Tibial artery (tissue), 4 donors: ENCODE data around the gene DARS1.
"Not testable (repeated sequence)": the region's sequence is repeated elsewhere in the genome, so short reads cannot be mapped to it uniquely, and the experiment has no call there.

ENCODE experiments used
- DNase-seq, 2 donors: peaks; one replicate each; pipeline ENCODE4 v3.0.0-alpha.2; 2019
- H3K27ac ChIP-seq, 2 donors: fragments of 200-600 bp; sonication (generic) in 1 of 2; 1 replicate in 1 of 2; 2 replicates in 1 of 2; pipeline ENCODE4 v1.5.1; 2018 to 2019; ENCODE audit warnings: mild to moderate bottlenecking in 1 of 2
- H3K27me3 ChIP-seq, 2 donors: fragments of 200-600 bp; sonication (generic) in 1 of 2; one replicate each; pipeline versions ENCODE4 v1.5.1 to v1.6.0; 2016 to 2019
- H3K36me3 ChIP-seq, 3 donors: fragments of 200-600 bp; sonication (generic) in 2 of 3; one replicate each; pipeline ENCODE4 v1.5.1; 2016 to 2019; ENCODE audit warnings: mild to moderate bottlenecking in 2 of 3
- H3K4me1 ChIP-seq, 4 donors: fragments of 200-600 bp; sonication (generic) in 2 of 4; 1 replicate in 3 of 4; 2 replicates in 1 of 4; pipeline ENCODE4 v1.5.1; 2016 to 2019
- H3K4me3 ChIP-seq, 2 donors: fragments of 200-600 bp; sonication (generic) in 1 of 2; 1 replicate in 1 of 2; 2 replicates in 1 of 2; pipeline ENCODE4 v1.5.1; 2018 to 2019; ENCODE audit warnings: mild to moderate bottlenecking in 2 of 2
- H3K9me3 ChIP-seq, 3 donors: fragments of 200-600 bp; sonication (generic) in 1 of 3; one replicate each; pipeline ENCODE4 v1.5.1; 2016 to 2019
- CTCF ChIP-seq, 2 experiments: fragments of 200-600 bp in 1 of 2; fragments of 450-650 bp in 1 of 2; IDR thresholded peaks; one replicate each; pipeline ENCODE4 v1.5.1; 2017 to 2019; ENCODE audit warnings: antibody characterized with exemption in 2 of 2, mild to moderate bottlenecking in 1 of 2, moderate library complexity in 1 of 2
- intact Hi-C: fragments of 100-400 bp; cut with DNase I; formaldehyde crosslinking; loops from one replicate; pipeline ENCODE4 v1.15.0; 2023; ENCODE audit warnings: low total_unique reads

DARS1 gene

GRCh38 chr2:135885709-135886108 is 99.7 kb downstream of the DARS1 start:
- DNase-seq: no peak
- Histone ChIP-seq H3K9me3 (no peaks in the 10 kb centered on the region), H3K27me3 (peaks cover 0 to 10% of the 10 kb centered on the region in 2 donors), H3K4me3 (no peak overlapping the region), H3K36me3 (no peaks in the 10 kb centered on the region), H3K27ac (no peak overlapping the region), H3K4me1 (no peaks in the 10 kb centered on the region)
- no peak for TF ChIP-seq CTCF (IDR thresholded peaks at IDR 0.05)
- intact Hi-C loops: no loop called here

GRCh38 chr2:135882415-135882814 is 103.0 kb downstream of the DARS1 start:
- Histone ChIP-seq H3K4me3 (no peak overlapping the region), H3K4me1 (no peaks in the 10 kb centered on the region), H3K9me3 (no peaks in the 10 kb centered on the region), H3K36me3 (no peaks in the 10 kb centered on the region), H3K27ac (no peak overlapping the region), H3K27me3 (peaks cover 0 to 10% of the 10 kb centered on the region in 2 donors)
- intact Hi-C loops: no loop called here
- no peak for DNase-seq
- TF ChIP-seq CTCF (IDR thresholded peaks at IDR 0.05): no peak

- H3K27me3 ChIP-seq, DNase-seq, intact Hi-C loops, H3K9me3 ChIP-seq, H3K36me3 ChIP-seq: not testable (repeated sequence)
- peak overlapping the region; percentile 70 to 84 for H3K4me3 ChIP-seq
- H3K27ac ChIP-seq: peak overlapping the region; percentile 86 to 94
- peaks cover 0 to 20% (median 10%) of the 10 kb centered on the region in 4 donors for H3K4me1 ChIP-seq
Measured at GRCh38 chr2:135876770-135877169, 108.7 kb downstream of the DARS1 start.

- H3K27ac ChIP-seq: peak within 1 kb of the TSS; percentile 86 to 94
- no peaks in the 10 kb centered on the region for H3K9me3 ChIP-seq
- peak within 1 kb of the TSS; percentile 70 to 84 for H3K4me3 ChIP-seq
- DNase-seq: peak; percentile 97 to 99
- H3K27me3 ChIP-seq: no peaks in the 10 kb centered on the region
- peak; percentile 21 to 47 for TF ChIP-seq CTCF (IDR thresholded peaks at IDR 0.05)
- intact Hi-C loops: no loop called here
- peaks cover 0 to 3% (median 2%) of the 10 kb centered on the region in 3 donors for H3K36me3 ChIP-seq
- H3K4me1 ChIP-seq: peaks cover 0 to 20% (median 10%) of the 10 kb centered on the region in 4 donors
Measured at GRCh38 chr2:135876066-135876711, 109.2 kb downstream of the DARS1 start, which contains the start of gene MCM6. Gene MCM6 (minus strand): TSS chr2:135876443. CDS start chr2:135876365, 78 bp downstream.

- no peak for TF ChIP-seq CTCF (IDR thresholded peaks at IDR 0.05)
- H3K27ac ChIP-seq: peak overlapping the region; percentile 86 to 94
- H3K9me3 ChIP-seq: no peaks in the 10 kb centered on the region
- no peaks in the 10 kb centered on the region for H3K27me3 ChIP-seq
- H3K4me1 ChIP-seq: peaks cover 0 to 20% (median 10%) of the 10 kb centered on the region in 4 donors
- DNase-seq: peak; percentile 57 to 73
- H3K36me3 ChIP-seq: peaks cover 0 to 9% (median 8%) of the 10 kb centered on the region in 3 donors
- peak overlapping the region; percentile 70 to 84 for H3K4me3 ChIP-seq
- intact Hi-C loops: no loop called here
Measured at GRCh38 chr2:135875491-135876065, 109.8 kb downstream of the DARS1 start.

GRCh38 chr2:135874777-135875365 is 110.6 kb downstream of the DARS1 start:
- no peaks in the 10 kb centered on the region for H3K27me3 ChIP-seq
- peak overlapping the region; percentile 70 to 84 for H3K4me3 ChIP-seq
- H3K36me3 ChIP-seq: peaks cover 0 to 16% (median 15%) of the 10 kb centered on the region in 3 donors
- intact Hi-C loops: no loop called here
- no peak for TF ChIP-seq CTCF (IDR thresholded peaks at IDR 0.05)
- H3K27ac ChIP-seq: peak overlapping the region in 1 of 2 donors; percentile 94
- DNase-seq: no peak
- H3K4me1 ChIP-seq: peaks cover 0 to 20% (median 10%) of the 10 kb centered on the region in 4 donors
- H3K9me3 ChIP-seq: no peaks in the 10 kb centered on the region
